ENCODE data around the gene GNAL.
"Not testable (repeated sequence)": the region's sequence is repeated elsewhere in the genome, so short reads cannot be mapped to it uniquely, and the experiment has no call there.

Gene GNAL

DNA sequence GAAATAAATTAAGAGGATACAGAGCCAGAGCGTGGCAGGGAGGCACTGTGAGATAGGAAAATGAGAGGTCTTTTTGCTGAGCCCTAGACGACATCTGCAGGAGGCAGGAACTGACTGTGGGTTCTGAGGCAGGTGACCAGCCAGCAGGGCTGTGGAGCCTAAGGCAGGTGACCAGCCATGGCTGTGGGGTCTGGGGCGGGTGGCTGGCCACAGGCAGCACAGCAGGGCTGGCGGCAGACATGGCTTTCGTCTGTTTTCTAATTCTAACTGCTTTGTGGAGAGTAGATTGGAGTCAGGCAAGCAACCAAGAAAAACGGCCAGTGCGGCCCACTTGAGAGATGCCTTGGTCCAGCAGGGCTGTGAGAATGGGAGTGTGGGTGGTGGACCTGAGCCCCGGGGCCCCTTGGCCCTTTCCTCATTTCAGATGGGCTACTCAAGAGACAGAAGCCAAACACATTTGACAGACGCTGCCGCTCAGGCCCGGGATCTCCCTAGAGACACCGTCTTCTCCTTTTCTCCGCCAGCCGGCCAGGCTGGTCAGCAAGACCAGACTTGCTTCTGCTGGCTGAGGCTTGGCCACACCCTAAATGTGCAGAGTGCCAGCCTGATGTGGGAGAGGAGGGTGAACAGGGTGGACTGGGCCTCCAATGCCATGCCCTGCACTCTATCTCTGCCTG lies 19.7 kb upstream of the GNAL start:
- no peak for DNase-seq (ENCODE audit: low read depth)

DNA sequence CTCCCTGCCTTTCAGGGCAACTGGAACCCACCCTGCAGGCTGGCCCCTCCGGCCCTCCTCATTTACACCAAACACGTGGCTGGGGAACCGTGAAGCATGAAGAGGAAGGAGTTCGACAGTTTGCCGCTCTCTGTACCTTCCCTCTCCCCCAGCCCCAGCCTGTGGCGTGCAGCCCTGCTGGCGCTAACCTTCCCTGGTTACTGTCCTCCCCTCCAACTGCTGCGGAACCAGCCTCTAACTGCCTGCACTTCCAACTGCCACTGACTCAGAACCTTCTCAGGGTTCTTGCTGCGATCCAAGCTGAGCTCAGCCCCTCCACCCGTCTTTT lies 19.2 kb upstream of the GNAL start:
- no peak for DNase-seq (ENCODE audit: low read depth)

DNA sequence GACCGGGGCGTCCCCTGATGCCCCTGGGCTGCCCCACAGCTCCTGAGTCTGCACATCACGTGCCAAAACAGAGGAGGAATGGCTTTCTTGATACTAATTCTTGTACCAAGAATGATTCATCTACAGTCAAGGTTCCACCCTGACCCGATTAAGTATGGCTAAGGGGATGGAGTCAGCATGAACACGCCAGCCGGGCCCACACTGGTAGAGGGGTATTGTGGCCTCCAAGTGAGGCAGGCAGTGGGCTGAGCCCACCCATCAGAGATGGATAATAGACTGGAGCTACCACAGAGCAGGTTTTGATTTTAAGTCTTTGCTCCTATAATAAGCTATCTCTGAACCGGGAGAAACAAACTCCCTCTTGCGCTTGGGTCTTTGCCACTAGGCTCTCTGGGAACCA lies 17.9 kb upstream of the GNAL start:
- no peak for DNase-seq (ENCODE audit: low read depth)

DNA sequence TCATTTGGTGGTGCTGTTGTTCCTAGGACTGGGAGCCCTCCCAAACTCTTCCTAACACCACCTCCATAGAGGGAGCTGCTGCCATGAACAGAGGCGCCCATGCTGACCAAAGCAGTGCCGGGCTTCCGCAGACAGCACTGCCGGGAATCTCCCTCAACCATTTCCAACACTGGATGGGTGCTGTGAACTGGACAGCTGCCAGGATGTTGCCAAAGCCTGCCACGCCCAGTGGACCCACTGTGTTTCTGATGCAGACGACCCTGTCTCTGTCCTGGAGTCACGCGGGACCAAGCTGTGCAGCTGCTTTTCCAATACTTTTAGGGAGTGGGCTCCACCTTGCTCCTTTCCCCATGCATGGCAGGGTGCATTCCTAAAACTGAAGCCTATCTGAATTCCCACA lies 16.9 kb upstream of the GNAL start:
- DNase-seq (ENCODE audit: low read depth): no peak

DNA sequence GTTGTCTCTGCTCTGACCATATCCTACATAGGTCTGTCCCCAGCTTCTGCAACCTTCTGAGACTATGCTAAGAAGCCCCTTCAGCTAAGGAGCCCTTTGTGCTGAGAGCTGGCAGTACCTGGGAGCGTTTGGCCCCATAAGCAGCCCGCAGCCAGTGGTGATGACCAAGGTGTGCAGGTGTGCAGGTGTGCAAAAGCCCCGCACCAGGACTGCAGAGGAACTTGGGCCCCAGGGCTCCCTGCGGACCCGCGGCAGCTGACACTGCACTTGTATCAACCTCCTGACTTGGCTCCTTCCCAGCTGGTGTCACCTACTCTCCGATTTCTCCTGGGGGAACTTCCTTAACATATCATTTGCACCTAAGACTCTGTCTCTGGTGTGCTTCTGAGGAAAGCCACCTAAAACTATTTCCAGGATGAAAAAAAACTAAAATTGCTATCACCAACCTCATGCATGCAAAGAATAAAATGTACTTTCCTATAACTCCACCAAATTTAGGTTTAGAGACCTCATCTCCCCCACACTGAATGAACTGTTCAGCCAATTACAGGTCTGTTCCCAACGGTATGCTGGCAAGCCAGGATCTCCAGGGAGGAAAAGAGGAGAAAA lies 16.1 kb upstream of the GNAL start:
- DNase-seq (ENCODE audit: low read depth): no peak

DNA sequence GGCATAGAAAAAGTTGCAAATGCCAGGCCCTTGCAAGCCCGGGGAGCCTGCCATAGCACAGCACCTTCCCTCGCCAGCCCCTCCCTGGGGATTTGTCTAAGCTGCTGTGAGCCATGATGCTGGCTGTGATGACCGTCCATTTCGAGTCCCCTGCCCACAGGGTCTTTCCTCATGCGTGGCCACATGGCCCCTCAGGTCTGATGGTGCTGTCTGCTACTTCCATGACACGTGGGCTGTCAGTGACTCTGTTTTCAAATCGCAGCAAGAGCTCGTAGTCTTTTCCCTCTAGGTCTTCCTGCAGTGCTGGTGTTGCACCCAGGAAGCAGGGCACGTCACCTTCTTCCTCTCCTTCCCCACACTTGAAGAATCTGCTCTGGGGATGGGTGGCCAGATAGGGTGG lies 15.5 kb upstream of the GNAL start:
- DNase-seq (ENCODE audit: low read depth): no peak

DNA sequence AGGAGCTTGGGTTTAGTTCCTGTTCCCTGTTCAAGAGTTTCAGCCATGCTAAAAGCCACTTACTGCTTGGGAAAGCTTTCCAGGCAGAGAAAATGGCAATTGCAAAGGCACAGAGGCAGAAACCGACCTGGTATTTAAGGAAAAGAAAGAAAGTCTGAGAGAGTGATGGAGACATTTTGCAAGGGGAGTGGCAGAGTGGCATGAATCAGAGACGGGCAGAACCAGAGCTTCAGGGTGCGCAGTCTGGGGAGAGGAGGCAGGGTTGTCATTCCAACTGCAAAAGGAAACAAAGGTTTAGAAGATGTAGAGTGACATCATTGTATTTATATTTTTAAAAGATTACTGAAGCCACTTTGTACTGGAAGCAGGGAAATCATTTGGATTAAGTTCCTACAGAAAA lies 14.9 kb upstream of the GNAL start:
- no peak for DNase-seq (ENCODE audit: low read depth)

DNA sequence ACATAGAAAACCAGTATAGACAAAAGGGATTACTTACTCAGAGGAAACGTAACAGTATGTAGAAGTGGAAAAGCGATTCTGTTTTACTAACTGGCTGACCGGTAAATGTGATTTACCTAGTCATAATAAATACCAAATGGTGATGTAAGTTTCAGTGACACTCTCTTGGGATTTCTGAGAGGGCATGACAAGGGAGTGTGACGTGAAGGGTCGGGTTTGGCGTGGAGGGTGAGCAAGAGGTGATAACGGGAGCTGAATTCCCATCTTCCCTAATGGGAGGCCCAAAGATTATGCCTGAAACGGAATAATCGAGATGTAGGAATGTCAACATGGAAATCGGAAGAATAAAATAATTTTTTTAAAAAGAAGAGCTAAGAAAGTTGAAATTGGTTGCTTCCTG lies 12.7 kb upstream of the GNAL start:
- DNase-seq (ENCODE audit: low read depth): no peak

DNA sequence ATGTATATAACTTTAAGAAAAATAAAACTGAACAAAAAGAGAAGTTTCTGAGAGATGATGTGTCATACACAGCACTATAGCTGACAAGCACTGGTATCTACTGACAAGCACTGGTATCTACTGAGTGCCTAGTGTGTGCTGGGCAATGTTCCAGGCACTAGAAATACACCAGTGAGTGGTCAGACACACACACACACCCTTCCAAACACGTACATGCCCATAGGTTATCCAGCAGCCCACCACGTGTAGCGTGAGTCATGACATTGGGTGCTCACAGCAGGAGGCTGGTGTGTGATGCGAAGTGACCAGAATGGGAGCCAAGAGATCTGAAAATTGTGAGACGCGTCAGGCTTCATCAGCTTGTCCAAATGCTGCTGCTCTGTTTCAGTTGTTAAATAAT lies 12.2 kb upstream of the GNAL start:
- DNase-seq (ENCODE audit: low read depth): no peak

DNA sequence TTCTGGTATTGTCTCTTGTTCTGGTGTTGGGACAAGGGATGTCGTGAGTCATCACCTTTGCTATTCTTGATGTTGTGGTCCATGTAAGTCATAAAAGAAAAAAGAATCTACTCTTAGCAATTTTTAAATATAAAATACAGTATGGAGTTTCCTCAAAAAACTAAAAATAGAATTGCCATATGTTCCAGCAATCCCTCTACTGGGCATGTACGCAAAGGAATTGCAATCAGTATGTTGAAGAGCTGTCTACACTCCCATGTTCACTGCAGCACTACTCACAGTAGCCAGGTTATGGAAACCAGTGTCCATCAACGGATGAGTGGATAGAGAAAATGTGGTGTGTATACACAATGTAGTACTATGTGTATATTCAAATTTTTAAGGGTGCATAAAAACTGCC lies 10.9 kb upstream of the GNAL start:
- DNase-seq (ENCODE audit: low read depth): no peak

DNA sequence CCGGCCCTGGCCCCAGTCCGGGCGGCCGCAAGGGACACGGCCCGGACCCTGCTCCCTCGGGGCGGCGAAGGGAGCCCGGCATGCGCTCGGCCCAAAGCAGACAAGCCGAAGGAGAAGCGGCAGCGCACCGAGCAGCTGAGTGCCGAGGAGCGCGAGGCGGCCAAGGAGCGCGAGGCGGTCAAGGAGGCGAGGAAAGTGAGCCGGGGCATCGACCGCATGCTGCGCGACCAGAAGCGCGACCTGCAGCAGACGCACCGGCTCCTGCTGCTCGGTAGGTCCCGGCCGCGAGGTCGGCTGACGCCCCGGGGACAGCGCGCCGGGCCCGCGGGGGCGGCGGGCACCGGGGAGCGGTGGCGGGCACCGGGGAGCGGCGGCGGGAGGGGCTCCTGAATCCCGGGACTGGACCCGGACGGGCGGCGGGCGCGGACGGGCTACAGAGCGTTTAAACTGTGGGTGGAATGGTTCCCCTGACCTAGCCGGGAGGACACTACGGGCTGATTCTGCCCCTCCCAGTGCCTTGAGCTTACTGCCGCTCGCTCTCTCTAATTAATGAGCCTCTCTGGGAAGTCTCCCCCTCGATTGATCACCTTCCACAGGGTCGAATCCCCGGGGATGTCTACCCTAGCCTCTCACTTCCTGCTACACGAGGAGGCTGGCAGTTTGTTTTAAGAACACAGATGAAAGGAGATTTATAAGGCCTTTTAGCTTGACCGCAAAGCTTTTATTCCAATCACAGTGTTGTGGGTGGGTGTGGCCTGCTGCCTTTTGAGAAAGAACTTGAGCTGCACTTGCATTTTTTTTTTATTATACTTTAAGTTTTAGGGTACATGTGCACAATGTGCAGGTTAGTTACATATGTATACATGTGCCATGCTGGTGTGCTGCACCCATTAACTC lies 853 bp downstream of the GNAL start:
- no peak for DNase-seq (ENCODE audit: low read depth)

DNA sequence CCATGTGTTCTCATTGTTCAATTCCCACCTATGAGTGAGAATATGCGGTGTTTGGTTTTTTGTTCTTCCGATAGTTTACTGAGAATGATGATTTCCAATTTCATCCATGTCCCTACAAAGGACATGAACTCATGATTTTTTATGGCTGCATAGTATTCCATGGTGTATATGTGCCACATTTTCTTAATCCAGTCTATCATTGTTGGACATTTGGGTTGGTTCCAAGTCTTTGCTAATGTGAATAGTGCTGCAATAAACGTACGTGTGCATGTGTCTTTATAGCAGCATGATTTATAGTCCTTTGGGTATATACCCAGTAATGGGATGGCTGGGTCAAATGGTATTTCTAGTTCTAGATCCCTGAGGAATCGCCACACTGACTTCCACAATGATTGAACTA lies 1.6 kb downstream of the GNAL start:
- not testable (repeated sequence) for DNase-seq (ENCODE audit: low read depth)

DNA sequence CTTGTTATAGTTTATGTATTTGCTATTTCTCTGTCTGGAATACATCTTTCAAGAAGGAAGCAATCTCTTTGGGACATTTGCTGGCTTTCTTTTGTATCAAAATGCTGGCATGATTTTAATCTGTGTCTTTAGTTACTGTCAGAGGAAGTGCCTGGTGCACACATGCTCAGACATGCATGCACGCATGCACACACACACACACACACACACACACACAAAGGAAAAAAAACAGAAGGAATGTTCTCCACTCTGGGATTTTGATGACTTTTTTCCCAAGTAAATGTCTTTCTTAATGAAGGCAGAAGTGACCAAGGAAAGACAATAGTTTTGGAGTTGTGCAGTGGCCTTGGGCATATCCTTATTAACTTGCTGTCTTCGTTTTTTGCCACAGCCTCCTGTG lies 6.7 kb downstream of the GNAL start:
- DNase-seq (ENCODE audit: low read depth): no peak

DNA sequence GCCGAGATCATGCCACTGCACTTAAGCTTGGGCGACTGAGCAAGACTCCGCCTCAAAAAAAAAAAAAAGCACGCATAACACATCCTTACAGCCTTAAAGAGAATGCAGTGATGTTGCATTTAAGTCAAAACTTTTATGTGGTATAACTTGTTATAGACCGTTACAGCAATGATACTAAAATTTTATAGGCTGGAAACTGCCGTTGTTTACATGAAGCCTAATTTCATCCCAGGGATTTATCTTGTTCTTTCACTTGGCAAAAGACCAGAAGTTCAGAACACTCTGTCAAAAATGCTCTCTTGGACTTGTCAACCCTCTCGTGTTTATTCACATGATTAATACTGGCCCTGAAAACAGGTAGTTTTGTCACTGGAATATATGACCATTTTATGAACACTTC lies 7.4 kb downstream of the GNAL start:
- DNase-seq (ENCODE audit: low read depth): no peak

DNA sequence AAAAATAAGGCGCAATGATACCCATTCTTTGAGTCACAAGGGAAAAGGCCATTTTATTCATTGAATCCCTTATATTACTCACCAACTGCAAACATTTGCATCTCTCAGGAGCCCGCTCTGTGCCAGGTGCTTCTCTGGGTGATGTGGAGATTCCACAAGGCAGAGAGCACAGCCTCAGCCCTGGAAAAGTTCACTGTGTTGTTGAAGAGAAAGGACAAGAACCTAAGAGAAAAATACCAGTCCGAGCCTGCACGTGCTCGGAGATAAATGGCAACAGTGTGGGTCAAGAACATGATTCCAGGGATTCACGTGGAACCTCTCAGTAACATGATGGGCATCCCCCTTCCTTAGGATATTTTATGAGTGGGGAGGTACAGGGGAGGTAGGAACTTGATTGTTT lies 11.8 kb downstream of the GNAL start:
- DNase-seq (ENCODE audit: low read depth): no peak

DNA sequence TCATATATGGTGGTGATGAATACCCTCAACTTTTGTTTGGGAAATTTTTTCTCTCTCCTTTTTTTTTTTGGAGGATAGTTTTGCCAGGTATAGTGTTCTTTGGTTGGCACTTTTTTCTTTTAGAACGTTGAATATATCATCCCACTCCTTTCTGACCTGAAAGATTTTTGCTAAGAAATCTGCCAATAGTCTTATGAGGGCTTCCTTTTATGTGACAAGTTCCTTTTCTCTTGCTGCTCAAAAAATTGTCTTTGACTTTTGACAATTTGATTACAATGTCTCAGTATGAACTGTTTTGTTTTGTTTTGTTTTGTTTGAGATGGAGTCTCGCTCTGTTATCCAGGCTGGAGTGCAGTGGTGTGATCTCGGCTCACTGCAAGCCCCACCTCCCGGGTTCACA lies 21.5 kb downstream of the GNAL start:
- no peak for DNase-seq (ENCODE audit: low read depth)

DNA sequence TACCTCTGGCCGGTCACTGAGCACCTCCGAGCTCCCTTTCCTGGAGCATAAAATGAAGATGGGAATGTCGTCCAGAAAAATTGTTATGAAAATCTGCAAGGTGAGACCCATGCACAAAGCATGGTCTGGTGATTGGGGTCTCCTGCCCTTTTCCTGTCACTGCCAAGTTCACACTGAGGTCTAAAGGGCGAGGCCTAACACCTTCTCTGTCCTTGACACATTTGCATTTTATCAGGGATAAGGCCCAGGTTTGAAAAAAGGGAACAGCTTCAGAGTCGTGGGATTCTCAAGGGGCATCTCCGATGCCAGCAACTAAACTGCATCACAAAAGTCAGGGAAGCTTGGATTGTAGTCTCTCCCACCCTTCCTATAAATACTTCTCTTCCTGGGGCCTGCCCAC lies 24.7 kb downstream of the GNAL start:
- no peak for DNase-seq (ENCODE audit: low read depth)

DNA sequence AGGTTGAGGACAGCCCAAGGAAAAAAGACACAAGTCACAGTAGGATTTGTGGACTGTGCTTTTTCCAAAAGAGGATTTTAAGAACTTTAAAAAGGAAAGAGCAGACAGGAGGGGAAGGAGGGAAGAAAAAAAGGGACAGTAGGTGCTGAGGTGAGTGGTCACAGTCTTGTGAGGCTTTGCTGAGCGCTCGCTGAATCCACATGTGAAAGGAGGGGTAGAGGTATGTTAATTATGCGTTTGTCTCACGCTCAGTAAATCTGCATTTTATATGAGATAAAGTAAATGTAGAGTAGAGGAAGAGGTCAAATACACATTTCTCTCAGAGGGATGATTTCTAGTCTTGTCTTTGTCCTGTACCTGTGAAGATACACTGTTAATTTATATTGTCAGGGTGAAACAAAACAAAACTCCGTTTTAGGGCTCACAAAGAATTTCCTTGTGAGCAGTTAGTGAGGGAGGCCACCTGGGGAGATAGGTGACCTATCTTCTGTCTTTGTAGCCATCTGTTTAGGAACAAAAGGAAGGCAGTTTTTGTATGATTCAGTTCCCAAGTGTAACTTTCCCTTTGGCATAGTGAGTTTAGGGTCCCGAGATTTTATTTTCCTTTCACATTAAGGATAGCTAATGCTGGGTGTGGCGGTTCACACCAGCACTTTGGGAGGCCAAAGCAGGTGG lies 25.3 kb downstream of the GNAL start:
- no peak for DNase-seq (ENCODE audit: low read depth)

DNA sequence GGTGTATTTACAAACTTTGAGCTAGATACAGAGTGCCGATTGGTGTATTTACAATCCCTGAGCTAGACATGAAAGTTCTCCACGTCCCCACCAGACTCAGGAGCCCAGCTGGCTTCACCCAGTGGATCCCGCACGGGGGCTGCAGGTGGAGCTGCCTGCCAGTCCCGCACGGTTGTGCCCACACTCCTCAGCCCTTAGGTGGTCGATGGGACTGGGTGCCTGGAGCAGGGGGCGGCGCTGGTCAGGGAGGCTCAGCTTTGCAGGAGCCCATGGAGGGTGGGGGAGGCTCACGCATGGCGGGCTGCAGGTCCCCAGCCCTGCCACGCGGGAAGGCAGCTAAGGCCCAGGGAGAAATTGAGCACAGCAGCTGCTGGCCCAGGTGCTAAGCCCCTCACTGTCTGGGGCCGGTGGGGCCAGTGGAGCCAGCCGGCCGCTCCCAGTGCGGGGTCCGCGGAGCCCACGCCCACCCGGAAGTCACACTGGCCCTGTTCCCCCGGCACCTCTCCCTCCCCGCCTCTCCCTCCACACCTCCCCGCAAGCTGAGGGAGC lies 27.8 kb downstream of the GNAL start:
- DNase-seq (ENCODE audit: low read depth): not testable (repeated sequence)

DNA sequence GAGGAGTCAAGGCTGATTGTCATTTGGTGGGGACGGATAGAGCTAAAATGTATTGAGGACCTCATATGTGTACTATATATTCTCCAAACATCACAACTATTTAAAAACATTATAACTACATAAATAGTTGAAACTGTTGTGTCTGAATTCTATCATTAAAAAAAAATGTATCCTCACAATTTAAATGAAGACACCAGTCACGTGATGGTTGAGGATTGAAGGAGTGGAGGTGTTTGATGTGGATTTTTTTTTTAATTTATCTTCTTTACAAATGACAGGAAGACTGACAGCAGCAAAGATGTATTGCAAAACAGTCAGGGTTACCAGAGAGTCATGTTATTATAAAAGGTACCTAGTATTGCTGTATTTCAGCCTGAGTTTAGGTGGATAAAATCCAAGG lies 30.0 kb downstream of the GNAL start:
- no peak for DNase-seq (ENCODE audit: low read depth)

DNA sequence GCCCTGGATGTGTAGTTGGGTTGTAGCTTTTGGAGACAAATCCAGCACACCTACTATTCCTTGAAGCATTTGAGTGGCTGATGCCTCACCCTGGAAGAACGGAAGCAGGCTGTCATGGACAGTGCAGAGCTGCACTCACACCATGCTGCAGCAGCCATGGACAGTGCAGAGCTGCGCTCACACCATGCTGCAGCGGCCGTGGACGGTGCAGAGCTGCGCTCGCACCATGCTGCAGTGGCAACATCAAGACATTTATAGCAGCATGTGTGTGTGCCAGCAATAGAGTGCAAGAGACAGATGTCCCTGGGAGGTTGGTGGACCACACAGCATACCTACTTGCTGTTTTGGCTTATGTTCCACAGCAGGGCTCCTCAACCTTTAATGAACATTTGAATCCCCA lies 30.6 kb downstream of the GNAL start:
- no peak for DNase-seq (ENCODE audit: low read depth)

DNA sequence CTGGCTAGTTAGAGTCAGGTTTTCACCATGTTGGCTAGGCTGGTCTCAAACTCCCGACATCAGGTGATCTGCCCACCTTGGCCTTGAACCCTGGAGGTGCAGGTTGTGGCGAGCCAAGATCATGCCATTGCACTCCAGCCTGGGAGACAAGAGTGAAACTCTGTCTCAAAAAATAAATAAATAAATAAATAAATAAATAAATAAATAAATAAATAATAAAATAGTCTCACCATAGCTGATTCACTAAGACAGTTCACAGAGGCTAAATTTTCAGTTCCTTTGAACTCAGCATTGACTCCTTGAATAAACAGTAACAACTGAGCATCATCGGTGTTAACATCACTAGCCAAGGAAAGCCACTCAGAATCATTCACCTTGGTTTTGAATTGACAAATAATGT lies 32.7 kb downstream of the GNAL start:
- no peak for DNase-seq (ENCODE audit: low read depth)

DNA sequence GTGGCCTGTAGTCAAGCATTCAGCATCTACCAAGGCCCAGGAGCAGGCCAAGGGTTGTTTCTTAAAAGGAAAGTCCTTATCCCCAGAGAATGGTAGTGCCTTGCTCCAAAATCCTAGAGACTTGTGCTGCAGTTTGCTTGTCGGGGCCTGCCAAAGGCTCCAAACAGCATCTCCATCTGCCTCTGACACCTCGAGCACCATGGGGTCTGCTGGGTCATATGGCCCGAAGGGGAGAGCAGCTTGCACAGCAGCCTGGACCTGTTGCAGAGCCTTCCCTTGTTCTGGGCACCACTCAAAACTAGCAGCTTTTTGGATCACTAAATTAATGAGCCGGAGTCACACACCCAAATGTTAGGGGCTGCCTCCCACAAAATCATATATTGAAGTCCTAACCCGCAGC lies 35.7 kb downstream of the GNAL start:
- no peak for DNase-seq (ENCODE audit: low read depth)

All from fibroblast of the conjunctiva (primary cell).